ENCODE data around the gene SLC22A6.

DNA sequence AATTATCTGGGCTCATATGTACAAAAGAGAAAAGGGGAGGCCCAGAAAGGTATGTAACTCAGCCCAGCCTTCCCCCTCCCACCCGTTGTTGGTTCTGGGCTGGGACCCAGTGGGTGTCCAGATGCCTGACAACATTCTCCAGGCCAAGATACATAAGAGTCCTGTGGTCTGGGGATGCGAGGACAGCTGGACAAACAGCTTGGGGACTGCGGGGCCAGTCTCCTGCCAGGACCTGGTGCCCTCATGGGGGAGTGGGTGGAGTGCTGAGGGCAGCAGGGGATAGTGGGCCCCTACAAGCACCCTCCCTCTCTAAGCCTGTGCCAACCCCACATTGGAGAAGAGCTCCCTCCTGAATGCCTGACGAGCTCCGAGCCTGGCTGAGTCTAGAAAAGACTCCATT is 3.5 kb upstream of the SLC22A6 start:
- TF ChIP-seq POLR2A (IDR thresholded peaks at IDR 0.05; ENCODE audit: low read length): no peak
- no peak for TF ChIP-seq GATA1 (IDR thresholded peaks at IDR 0.05; ENCODE audit: low read depth, low read length)

All from erythroblast (primary cell).